GM12801 (cell line): Measurements from ENCODE around the gene CCDC102A.

Experiments used
- TF ChIP-seq, protein P1 (sequence below): IDR thresholded peaks from one replicate; pipeline ENCODE4 v1.5.1; 2011; ENCODE audit warnings: control low read depth; ENCODE audit not compliant: insufficient read length; ENCODE audit errors: extremely low read depth

Gene CCDC102A

DNA sequence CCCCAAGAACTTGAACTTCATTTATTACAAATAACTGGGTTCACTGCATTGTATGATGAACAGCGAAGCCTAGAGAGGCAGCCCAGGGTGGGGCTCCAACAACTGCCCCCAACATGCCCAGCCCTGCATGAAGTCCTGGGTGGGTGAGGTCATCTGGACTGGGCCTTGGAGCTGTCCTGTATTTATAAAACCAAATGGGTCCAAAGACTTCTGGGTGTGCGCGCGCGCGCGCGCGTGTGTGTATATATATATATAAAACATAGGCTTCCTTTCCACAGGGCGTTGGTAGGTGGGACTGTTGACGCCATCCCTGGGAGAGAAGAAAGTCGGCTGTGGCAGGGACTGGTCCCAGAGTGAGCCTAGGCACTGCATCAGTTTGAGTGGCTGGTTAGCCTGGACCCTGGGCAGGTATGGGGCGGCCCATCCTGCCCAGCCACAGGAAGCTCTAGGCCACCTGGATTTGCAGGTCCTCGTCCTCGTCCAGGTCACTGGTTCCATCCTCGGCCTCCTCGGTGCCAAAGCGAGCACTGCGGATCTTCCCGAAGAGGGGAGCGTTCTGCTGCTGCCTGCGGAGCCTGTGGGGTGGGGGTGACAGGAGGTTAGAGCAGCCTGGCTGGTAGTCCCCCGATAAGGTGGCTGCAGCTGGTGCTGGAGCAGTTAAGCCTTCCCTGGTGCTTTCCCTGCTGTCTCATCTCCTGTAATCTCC lies 23.9 kb downstream of the CCDC102A start:
- TF ChIP-seq, protein P1, sequence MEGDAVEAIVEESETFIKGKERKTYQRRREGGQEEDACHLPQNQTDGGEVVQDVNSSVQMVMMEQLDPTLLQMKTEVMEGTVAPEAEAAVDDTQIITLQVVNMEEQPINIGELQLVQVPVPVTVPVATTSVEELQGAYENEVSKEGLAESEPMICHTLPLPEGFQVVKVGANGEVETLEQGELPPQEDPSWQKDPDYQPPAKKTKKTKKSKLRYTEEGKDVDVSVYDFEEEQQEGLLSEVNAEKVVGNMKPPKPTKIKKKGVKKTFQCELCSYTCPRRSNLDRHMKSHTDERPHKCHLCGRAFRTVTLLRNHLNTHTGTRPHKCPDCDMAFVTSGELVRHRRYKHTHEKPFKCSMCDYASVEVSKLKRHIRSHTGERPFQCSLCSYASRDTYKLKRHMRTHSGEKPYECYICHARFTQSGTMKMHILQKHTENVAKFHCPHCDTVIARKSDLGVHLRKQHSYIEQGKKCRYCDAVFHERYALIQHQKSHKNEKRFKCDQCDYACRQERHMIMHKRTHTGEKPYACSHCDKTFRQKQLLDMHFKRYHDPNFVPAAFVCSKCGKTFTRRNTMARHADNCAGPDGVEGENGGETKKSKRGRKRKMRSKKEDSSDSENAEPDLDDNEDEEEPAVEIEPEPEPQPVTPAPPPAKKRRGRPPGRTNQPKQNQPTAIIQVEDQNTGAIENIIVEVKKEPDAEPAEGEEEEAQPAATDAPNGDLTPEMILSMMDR: no peak

DNA sequence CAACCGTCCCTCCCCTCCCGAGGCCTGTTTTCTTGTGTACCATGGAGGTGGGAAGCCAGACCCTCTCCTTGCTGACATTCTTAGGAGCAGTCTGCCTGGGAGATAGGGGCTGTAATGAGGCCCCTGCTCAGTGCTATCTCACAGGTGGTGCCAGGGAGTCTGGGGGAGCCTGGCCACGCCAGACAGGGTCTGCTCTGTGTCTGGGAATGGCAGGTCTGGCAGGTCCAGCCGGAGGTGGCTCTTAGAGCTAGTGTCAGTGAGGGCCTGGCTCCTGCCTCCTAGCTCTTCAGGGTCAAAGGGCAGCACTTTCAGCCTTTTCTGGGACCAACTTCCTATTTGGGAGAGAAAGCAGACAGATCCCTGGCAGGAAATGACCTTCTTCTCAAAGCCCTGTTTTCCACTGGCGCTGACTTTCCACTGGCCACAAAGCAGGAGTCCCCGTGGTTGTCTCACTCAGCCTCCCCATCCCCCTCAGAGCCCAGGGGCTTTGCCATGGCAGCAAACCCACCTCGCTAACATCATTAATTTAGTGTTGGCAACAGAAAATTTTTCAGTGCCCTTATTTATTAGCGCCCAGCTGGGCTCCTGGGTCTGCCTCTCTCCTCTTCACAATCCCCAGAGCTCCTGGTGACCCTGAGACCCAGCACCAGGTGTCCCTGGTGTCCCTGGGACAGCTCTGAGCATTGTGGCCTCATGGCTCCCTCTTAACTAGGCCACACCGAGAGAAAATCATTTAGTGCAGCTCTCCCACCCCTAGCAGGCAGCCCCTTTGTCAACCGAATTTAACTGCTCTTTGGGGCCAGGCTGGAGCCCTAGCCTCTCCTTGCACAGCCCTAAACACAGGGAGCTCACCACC lies 26.1 kb downstream of the CCDC102A start:
- TF ChIP-seq, protein P1: no peak

DNA sequence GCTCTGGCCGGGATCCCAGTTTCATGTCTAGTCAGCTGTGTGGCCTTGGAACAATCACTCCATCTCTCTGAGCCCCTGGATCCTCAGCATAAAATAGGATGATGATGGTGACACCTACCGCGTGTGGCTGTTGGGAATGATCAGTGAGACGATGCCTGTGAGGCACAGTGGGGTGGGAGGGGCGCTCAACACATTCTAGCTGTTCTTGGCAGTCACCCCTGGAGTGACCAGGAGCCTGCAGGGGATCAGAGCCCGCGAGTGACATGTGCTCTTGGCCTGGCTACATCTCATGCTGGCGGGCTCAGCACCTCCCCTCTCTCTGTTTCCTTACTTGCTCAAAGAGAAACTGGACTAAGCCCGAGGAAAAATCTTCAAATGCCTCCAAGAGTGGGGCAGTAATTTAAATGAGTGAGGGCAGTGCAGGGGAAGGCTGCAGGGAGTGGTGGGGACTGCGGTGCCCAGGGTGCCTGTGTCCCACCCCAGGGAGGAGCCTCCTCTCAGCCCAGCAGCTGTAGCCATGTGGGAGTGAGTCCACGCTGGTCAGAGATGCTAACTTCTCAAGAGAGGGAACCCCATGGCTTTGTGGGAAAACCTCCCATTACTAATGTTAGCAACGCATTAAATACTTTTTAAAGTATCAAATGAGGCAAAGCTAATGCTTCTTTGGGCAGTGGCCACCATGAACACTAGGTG lies 27.0 kb downstream of the CCDC102A start:
- TF ChIP-seq, protein P1: no peak

DNA sequence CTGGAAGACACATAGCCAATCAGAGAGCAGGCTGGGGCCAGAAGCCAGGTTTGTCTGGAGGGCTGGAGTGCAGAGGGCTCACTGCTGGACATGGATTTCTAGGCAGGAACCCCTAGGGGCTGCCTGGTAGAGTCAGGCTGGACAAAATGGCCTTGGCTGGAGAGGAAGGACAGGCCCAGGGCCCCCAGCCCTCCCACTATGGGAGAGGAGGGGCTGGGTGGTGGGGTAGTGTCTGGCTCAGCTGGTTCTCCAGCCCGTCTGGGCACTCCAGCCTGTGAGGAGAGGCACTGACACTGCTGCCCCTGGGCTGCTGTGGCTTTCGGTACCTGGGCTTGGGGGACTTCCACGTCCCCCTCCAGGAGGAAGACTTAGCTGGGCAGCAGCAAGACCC lies 28.3 kb downstream of the CCDC102A start:
- TF ChIP-seq, protein P1: no peak

DNA sequence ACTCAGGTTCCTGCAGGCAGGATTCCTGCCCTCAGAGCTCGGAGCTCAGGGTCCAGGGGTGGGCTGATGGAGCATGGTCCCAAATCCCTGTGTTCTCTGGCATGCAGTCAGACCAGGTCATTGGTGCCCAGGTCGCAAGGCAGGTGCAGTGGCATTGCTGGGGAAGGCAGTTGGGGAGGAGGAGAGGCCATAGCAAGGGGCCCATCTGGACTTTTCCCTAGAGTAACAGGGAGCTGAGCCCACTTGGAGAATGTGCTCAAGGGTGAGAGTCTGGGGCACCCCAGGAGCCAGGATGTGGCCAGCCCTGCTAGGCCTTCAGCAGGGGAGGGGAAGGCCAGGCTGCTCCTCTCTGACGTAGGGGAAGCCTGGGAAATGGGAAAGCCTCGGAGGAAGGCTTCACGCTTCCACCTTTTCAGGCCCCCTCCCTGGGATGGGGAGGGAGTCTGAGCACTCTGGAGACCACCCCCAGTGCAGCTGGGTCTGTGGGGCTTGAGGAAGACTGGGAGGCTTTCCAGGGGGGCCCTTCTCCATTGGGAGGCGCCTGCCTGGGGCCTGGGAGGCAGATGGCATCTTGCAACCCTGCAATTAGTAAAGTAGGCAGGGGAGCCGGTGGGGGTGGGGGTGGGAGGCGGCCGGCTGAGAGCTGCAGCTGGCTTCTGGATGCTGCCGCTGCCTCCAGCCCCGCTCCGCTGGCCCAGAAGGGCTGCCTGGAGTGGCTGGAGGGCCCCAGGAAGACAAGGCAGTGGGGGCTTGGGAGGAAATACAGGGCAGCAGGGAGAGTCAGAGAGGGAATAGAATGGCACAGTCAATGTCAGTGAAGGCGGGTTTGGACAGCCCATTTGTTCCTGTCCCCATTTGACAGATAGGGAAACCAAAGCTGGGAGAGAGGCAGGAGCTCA lies 29.0 kb downstream of the CCDC102A start:
- TF ChIP-seq, protein P1: no peak

DNA sequence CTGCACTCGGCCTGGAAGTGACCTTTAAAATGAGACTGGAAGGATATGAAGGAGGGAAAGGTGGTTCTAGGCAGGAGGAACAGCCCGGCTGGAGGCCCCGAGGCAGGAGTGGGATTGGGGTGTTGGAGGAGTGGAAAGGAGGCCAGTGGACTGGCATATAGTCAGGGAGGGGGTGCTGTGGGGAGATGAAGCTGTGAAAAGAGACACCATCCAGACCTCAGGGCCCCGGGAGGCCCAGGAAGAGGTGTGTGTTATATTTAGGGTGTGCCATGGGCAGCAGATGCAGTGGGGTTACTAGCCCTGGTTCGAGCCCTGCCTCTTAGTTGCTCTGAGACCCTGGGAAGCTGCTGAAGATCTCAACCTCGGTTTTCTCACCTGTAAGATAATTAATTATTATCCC lies 31.2 kb downstream of the CCDC102A start:
- TF ChIP-seq, protein P1: no peak
